Heart left ventricle (tissue), 13 donors: Measurements from ENCODE around the gene THOC5.

Source experiments
- CTCF ChIP-seq, 12 donors: fragments of 200-600 bp; sonication (generic) in 4 of 12; IDR thresholded peaks; one replicate each; pipeline versions ENCODE4 v1.5.0 to v1.8.0; 2018 to 2022; ENCODE audit warnings: antibody characterized with exemption in 12 of 12, mild to moderate bottlenecking in 5 of 12
- POLR2A ChIP-seq, 2 donors: fragments of 450-650 bp; IDR thresholded peaks; one replicate each; pipeline ENCODE4 v1.6.1; 2017; ENCODE audit warnings: antibody characterized with exemption in 2 of 2, mild to moderate bottlenecking in 2 of 2, moderate library complexity in 2 of 2
- donor health status: ischemic (EF 13 %, LVEDD 7.1; RV severe dilation, severe dysfunction).
- donor health status: DM: no; HTN: yes; CAD: no.
- donor health status: DM: no; HTN: no; CAD: no.
- donor health status: ischemic (EF 25% LVEDD 6.9; RV normal size, moderate dysfunction).
- donor health status: ischemic (EF 25% LVEDD 5.7; RV mildly dilated, moderate dysfunction).
- donor health status: ischemic (EF 35%, LVEDD 5.7; RV mildly dilated, moderate dysfunction).
- donor health status: nonischemic (EF 11% LVEDD 7.7; RV severe dilation, severe dysfunction).
- donor health status: DM: yes; HTN: yes; CAD: no.
- donor health status: PGD.
- donor health status: ischemic (EF 29% LVEDD 5.4; RV normal size, mild dysfunction).
- donor health status: nonischemic (EF 23%, LVEDD 6.1; RV moderate dilation, normal function).

GRCh38 chr22:29477723-29478318 is 75.7 kb downstream of the THOC5 start:
- no peak for TF ChIP-seq POLR2A (IDR thresholded peaks at IDR 0.05)
- no peak for TF ChIP-seq CTCF (IDR thresholded peaks at IDR 0.05)
